ENCODE measurements around the gene ADCYAP1R1. TPM values are rescaled to one million over a fixed set of nuclear protein-coding genes. Genes with fewer than 3 reads are reported as not detected.

The ADCYAP1R1 gene
- total and polyA plus RNA-seq, 12 donors: 0.22 to 25.0 (median 1.5) TPM

- no peak overlapping the region for H3K4me3 ChIP-seq
- no peaks in the 10 kb centered on the region for H3K9me3 ChIP-seq (replicated peaks in 1 of 3)
- 78 to 90% (median 85%) methylated on average over 8 of the region's 8 CpGs for WGBS, 4 donors
- no peak for DNase-seq
- H3K27ac ChIP-seq: no peak overlapping the region
- intact Hi-C loops (cut with DNase I): no loop called here
- no peaks in the 10 kb centered on the region for H3K4me1 ChIP-seq (replicated peaks in 1 of 2)
- H3K36me3 ChIP-seq (replicated peaks in 1 of 2): no peaks in the 10 kb centered on the region
- H3K27me3 ChIP-seq: no peaks in the 10 kb centered on the region
- no peak for TF ChIP-seq POLR2A (IDR thresholded peaks at IDR 0.05)
Measured at GRCh38 chr7:31062746-31063435, 10.8 kb downstream of the ADCYAP1R1 start.

- intact Hi-C loops (cut with DNase I): no loop called here
- Histone ChIP-seq H3K36me3 (replicated peaks in 1 of 2) (no peaks in the 10 kb centered on the region), H3K27ac (no peak overlapping the region), H3K4me3 (no peak overlapping the region), H3K4me1 (replicated peaks in 1 of 2) (no peaks in the 10 kb centered on the region), H3K9me3 (replicated peaks in 1 of 3) (no peaks in the 10 kb centered on the region), H3K27me3 (no peaks in the 10 kb centered on the region)
- no peak for TF ChIP-seq POLR2A (IDR thresholded peaks at IDR 0.05)
- no peak for TF ChIP-seq CTCF (IDR thresholded peaks at IDR 0.05)
- no peak for DNase-seq
- 67 to 71% (median 70%) methylated on average over 2 to 6 of the region's 6 CpGs for WGBS, 4 donors
Measured at GRCh38 chr7:31065021-31065593, 13.0 kb downstream of the ADCYAP1R1 start.

GRCh38 chr7:31065840-31066239 lies 13.7 kb downstream of the ADCYAP1R1 start:
- intact Hi-C loops (cut with DNase I): no loop called here
- TF ChIP-seq CTCF (IDR thresholded peaks at IDR 0.05) (no peak), POLR2A (IDR thresholded peaks at IDR 0.05) (no peak)
- 85 to 94% (median 92%) methylated on average over 2 to 7 of the region's 7 CpGs for WGBS, 4 donors
- Histone ChIP-seq H3K4me1 (replicated peaks in 1 of 2) (no peaks in the 10 kb centered on the region), H3K4me3 (no peak overlapping the region), H3K36me3 (replicated peaks in 1 of 2) (no peaks in the 10 kb centered on the region), H3K9me3 (replicated peaks in 1 of 3) (no peaks in the 10 kb centered on the region), H3K27ac (no peak overlapping the region), H3K27me3 (no peaks in the 10 kb centered on the region)
- DNase-seq: no peak

- WGBS, 4 donors: 64 to 72% (median 69%) methylated on average over 4 of the region's 4 CpGs
- no peak overlapping the region for H3K4me3 ChIP-seq
- H3K9me3 ChIP-seq (replicated peaks in 1 of 3): no peaks in the 10 kb centered on the region
- H3K4me1 ChIP-seq (replicated peaks in 1 of 2): no peaks in the 10 kb centered on the region
- TF ChIP-seq POLR2A (IDR thresholded peaks at IDR 0.05): no peak
- no peak for TF ChIP-seq CTCF (IDR thresholded peaks at IDR 0.05)
- no peak for DNase-seq
- no peak overlapping the region for H3K27ac ChIP-seq
- no peaks in the 10 kb centered on the region for H3K36me3 ChIP-seq (replicated peaks in 1 of 2)
- H3K27me3 ChIP-seq: no peaks in the 10 kb centered on the region
- intact Hi-C loops (cut with DNase I): no loop called here
Measured at GRCh38 chr7:31066516-31067130, 14.5 kb downstream of the ADCYAP1R1 start.

Measured in adrenal gland (tissue), 12 donors.